HCT116 (cell line): Measurements from ENCODE around the gene PSTPIP2. TPM values are rescaled to one million over a fixed set of nuclear protein-coding genes. Genes with fewer than 3 reads are reported as not detected.

Experiments
- ATAC-seq: fragments of 200-7000 bp; cut with Tn5 transposase; 2 replicates; pipeline ENCODE4 v1.9.1; 2020; ENCODE audit warnings: mild to moderate bottlenecking, moderate library complexity
- BruUV-seq: library from RNA; stranded (reverse); fragments of 400-500 nt; replicated peaks from 2 replicates; lab custom pipeline; 2021; lab: Mats Ljungman, UMichigan
- CTCF ChIA-PET: fragments of 300-600 bp; sonication (Branson Sonifier 250); formaldehyde crosslinking; loops from one replicate; lab custom pipeline; 2021; ENCODE audit warnings: antibody characterized with exemption; lab: Charles Lee
- POLR2A ChIA-PET: fragments of 300-600, 350-600 bp; sonication (Branson Sonifier 250); formaldehyde crosslinking; loops from one replicate; lab custom pipeline; 2021; ENCODE audit warnings: antibody characterized with exemption; lab: Charles Lee
- RAD21 ChIA-PET, 2 experiments: fragments of 300-600 bp; sonication (Branson Sonifier 250); formaldehyde crosslinking; loops; one replicate each; lab custom pipeline; 2023; ENCODE audit warnings: low total read pairs in 2 of 2; ENCODE audit not compliant: uncharacterized antibody in 2 of 2, unreplicated experiment in 2 of 2, low non-redundant PET in 1 of 2; lab: Charles Lee
- DNase-seq: peaks from one replicate; pipeline ENCODE4 v3.0.0-alpha.2; 2010; ENCODE audit warnings: low read depth, low spot score
- H2AFZ ChIP-seq: fragments of 200-600 bp; shearing (Covaris generic), sonication (generic); 2 replicates; pipeline ENCODE4 v1.6.1; 2017; ENCODE audit warnings: low read depth, mixed run types, mixed read lengths, antibody characterized with exemption, low read length; ENCODE audit not compliant: poor library complexity, severe bottlenecking
- H3K27ac ChIP-seq: 2 replicates; pipeline ENCODE4 v1.5.1; 2012; ENCODE audit warnings: low read depth, low read length
- H3K27me3 ChIP-seq: fragments of 200-600 bp; sonication (generic); 2 replicates; pipeline ENCODE4 v1.6.1; 2016; ENCODE audit warnings: mixed run types, low read length, mixed read lengths; ENCODE audit not compliant: insufficient read depth
- H3K36me3 ChIP-seq, 2 experiments: fragments of 200-500 bp in 1 of 2; fragments of 200-600 bp in 1 of 2; sonication (Bioruptor generic) in 1 of 2; sonication (generic) in 1 of 2; 2 replicates each; pipeline versions ENCODE4 v1.5.1 to v1.6.1; 2014 to 2016; ENCODE audit warnings: low read length in 2 of 2, inconsistent platforms in 1 of 2, mixed read lengths in 1 of 2, mixed run types in 1 of 2; ENCODE audit not compliant: insufficient read depth in 2 of 2, control insufficient read depth in 1 of 2
- H3K4me1 ChIP-seq, 2 experiments: fragments of 200-600 bp in 1 of 2; sonication (generic) in 1 of 2; 2 replicates each; pipeline versions ENCODE4 v1.5.1 to v1.6.1; 2012 to 2017; ENCODE audit warnings: low read length in 2 of 2, inconsistent platforms in 1 of 2, mild to moderate bottlenecking in 1 of 2, mixed read lengths in 1 of 2, mixed run types in 1 of 2, moderate library complexity in 1 of 2; ENCODE audit not compliant: insufficient read depth in 2 of 2, control insufficient read depth in 1 of 2
- H3K4me2 ChIP-seq: fragments of 200-600 bp; sonication (generic); 2 replicates; pipeline ENCODE4 v1.6.1; 2017; ENCODE audit warnings: mixed run types, low read length, mixed read lengths
- H3K4me3 ChIP-seq, 2 experiments: fragments of 200-600 bp in 1 of 2; sonication (generic) in 1 of 2; replicated peaks in 1 of 2; 2 replicates each; pipeline ENCODE4 v1.5.1; 2011 to 2016; ENCODE audit warnings: low read length in 2 of 2, control low read depth in 1 of 2, low read depth in 1 of 2, mild to moderate bottlenecking in 1 of 2, mixed read lengths in 1 of 2, mixed run types in 1 of 2
- H3K79me2 ChIP-seq: fragments of 200-600 bp; sonication (generic); 2 replicates; pipeline ENCODE4 v1.6.1; 2017; ENCODE audit warnings: mild to moderate bottlenecking, mixed run types, low read length, moderate library complexity, mixed read lengths; ENCODE audit not compliant: insufficient read depth
- H3K9ac ChIP-seq: fragments of 200-600 bp; sonication (generic); 2 replicates; pipeline ENCODE4 v1.6.1; 2016; ENCODE audit warnings: low read length, mixed read lengths
- H3K9me2 ChIP-seq: fragments of 200-600 bp; sonication (generic), shearing (Covaris generic); 2 replicates; pipeline ENCODE4 v1.6.1; 2017; ENCODE audit warnings: mixed run types, mild to moderate bottlenecking, moderate library complexity; ENCODE audit not compliant: insufficient read depth
- H3K9me3 ChIP-seq, 2 experiments: fragments of 200-500 bp in 1 of 2; fragments of 200-600 bp in 1 of 2; sonication (Bioruptor generic) in 1 of 2; sonication (generic) in 1 of 2; 2 replicates each; pipeline ENCODE4 v1.6.1; 2014 to 2017; ENCODE audit warnings: low read length in 2 of 2, mixed read lengths in 2 of 2, inconsistent platforms in 1 of 2, low read depth in 1 of 2, mild to moderate bottlenecking in 1 of 2, mixed run types in 1 of 2, moderate library complexity in 1 of 2; ENCODE audit not compliant: control insufficient read depth in 1 of 2, insufficient read depth in 1 of 2
- H4K20me1 ChIP-seq: fragments of 200-600 bp; sonication (generic), shearing (Covaris generic); 2 replicates; pipeline ENCODE4 v1.6.1; 2017; ENCODE audit warnings: mixed run types, mild to moderate bottlenecking, moderate library complexity; ENCODE audit not compliant: insufficient read depth
- EGR1 ChIP-seq: IDR thresholded peaks from 2 replicates; pipeline ENCODE4 v1.6.1; 2012; ENCODE audit warnings: low read depth
- EZH2phosphoT487 ChIP-seq: fragments of 200-600 bp; IDR thresholded peaks from 2 replicates; pipeline ENCODE4 v1.6.1; 2018; ENCODE audit warnings: antibody characterized with exemption, borderline replicate concordance
- JUND ChIP-seq: IDR thresholded peaks from 2 replicates; pipeline ENCODE4 v1.6.1; 2012
- POLR2AphosphoS5 ChIP-seq: IDR thresholded peaks from 2 replicates; pipeline ENCODE4 v1.6.1; 2011; ENCODE audit warnings: mild to moderate bottlenecking, low read depth, low read length, moderate library complexity
- RAD21 ChIP-seq: IDR thresholded peaks from 2 replicates; pipeline ENCODE4 v1.6.1; 2012; ENCODE audit warnings: low read depth, mild to moderate bottlenecking
- SRF ChIP-seq: IDR thresholded peaks from 2 replicates; pipeline ENCODE4 v1.6.1; 2012; ENCODE audit warnings: low read depth
- TCF7L2 ChIP-seq: IDR thresholded peaks from 2 replicates; pipeline ENCODE4 v1.7.0; 2011; ENCODE audit warnings: borderline replicate concordance, inconsistent platforms; ENCODE audit not compliant: insufficient read depth, insufficient read length; ENCODE audit errors: extremely low read depth
- intact Hi-C: fragments of 100-400 bp; cut with micrococcal nuclease; formaldehyde crosslinking; loops from 2 replicates; pipeline ENCODE4 v1.10.0; 2022
- total RNA-seq: library from RNA; stranded (reverse); gene quantifications from one replicate; pipeline ENCODE4 v1.2.1, GENCODE V29; 2021; ENCODE audit not compliant: unreplicated experiment
- TF ChIP-seq, protein P1 (sequence below): IDR thresholded peaks from 2 replicates; pipeline ENCODE4 v1.6.1; 2012
- TF ChIP-seq, protein P2 (sequence below), 3 experiments: fragments of 200-600 bp in 1 of 3; sonication (generic) in 1 of 3; IDR thresholded peaks in 2 of 3; conservative IDR thresholded peaks in 1 of 3; 2 replicates each; pipeline ENCODE4 v1.5.1; 2012 to 2017; ENCODE audit warnings: low read depth in 2 of 3, low read length in 2 of 3, antibody characterized with exemption in 1 of 3, borderline replicate concordance in 1 of 3, control low read depth in 1 of 3, mild to moderate bottlenecking in 1 of 3, mixed read lengths in 1 of 3, mixed run types in 1 of 3, moderate library complexity in 1 of 3; ENCODE audit not compliant: insufficient read depth in 1 of 3
- TF ChIP-seq, protein P3 (sequence below): IDR thresholded peaks from 2 replicates; pipeline ENCODE4 v1.6.1; 2011; ENCODE audit warnings: mild to moderate bottlenecking, low read length, moderate library complexity; ENCODE audit not compliant: insufficient replicate concordance; ENCODE audit errors: extremely low read depth

The PSTPIP2 gene
- total RNA-seq, 1 experiment from 2014 or later, result 20.0 TPM

DNA sequence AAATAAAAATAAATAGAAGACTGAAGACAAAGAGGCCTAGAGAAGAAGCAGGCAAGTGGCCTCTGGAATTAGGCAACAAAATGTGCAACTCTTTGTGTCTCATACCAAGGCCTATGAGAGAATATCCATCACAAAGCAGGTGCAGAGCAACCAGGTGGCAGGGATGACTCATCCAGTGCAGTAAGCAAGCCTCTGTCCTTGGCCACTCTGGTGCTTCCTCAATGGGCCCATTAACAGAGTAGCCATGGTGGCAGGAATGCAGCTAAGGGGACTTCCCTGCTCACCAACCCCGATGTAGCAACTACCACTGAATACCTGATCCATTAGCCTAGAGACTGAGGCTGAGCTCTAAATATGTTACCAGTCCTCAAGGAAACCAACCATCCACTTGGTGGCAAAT is 94.0 kb downstream of the PSTPIP2 start:
- RAD21 ChIA-PET, result no interaction called here
- TF ChIP-seq, protein P1, sequence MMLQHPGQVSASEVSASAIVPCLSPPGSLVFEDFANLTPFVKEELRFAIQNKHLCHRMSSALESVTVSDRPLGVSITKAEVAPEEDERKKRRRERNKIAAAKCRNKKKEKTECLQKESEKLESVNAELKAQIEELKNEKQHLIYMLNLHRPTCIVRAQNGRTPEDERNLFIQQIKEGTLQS, result no peak
- TF ChIP-seq, protein P2, sequence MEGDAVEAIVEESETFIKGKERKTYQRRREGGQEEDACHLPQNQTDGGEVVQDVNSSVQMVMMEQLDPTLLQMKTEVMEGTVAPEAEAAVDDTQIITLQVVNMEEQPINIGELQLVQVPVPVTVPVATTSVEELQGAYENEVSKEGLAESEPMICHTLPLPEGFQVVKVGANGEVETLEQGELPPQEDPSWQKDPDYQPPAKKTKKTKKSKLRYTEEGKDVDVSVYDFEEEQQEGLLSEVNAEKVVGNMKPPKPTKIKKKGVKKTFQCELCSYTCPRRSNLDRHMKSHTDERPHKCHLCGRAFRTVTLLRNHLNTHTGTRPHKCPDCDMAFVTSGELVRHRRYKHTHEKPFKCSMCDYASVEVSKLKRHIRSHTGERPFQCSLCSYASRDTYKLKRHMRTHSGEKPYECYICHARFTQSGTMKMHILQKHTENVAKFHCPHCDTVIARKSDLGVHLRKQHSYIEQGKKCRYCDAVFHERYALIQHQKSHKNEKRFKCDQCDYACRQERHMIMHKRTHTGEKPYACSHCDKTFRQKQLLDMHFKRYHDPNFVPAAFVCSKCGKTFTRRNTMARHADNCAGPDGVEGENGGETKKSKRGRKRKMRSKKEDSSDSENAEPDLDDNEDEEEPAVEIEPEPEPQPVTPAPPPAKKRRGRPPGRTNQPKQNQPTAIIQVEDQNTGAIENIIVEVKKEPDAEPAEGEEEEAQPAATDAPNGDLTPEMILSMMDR (IDR thresholded peaks at IDR 0.05 in 2 of 3, conservative IDR thresholded peaks at IDR 0.05 in 1 of 3; ENCODE audit: borderline replicate concordance in 1 of 3, insufficient read depth in 1 of 3, low read depth in 2 of 3, low read length in 2 of 3), result no peak
- TF ChIP-seq SRF (no peak), TCF7L2 (no peak), RAD21 (no peak), POLR2AphosphoS5 (no peak), EGR1 (no peak), EZH2phosphoT487 (no peak), JUND (no peak)
- TF ChIP-seq, protein P3, sequence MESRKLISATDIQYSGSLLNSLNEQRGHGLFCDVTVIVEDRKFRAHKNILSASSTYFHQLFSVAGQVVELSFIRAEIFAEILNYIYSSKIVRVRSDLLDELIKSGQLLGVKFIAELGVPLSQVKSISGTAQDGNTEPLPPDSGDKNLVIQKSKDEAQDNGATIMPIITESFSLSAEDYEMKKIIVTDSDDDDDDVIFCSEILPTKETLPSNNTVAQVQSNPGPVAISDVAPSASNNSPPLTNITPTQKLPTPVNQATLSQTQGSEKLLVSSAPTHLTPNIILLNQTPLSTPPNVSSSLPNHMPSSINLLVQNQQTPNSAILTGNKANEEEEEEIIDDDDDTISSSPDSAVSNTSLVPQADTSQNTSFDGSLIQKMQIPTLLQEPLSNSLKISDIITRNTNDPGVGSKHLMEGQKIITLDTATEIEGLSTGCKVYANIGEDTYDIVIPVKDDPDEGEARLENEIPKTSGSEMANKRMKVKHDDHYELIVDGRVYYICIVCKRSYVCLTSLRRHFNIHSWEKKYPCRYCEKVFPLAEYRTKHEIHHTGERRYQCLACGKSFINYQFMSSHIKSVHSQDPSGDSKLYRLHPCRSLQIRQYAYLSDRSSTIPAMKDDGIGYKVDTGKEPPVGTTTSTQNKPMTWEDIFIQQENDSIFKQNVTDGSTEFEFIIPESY, result no peak
- Histone ChIP-seq H3K4me2 (no peak overlapping the region), H3K27me3 (no peaks in the 10 kb centered on the region), H4K20me1 (no peaks in the 10 kb centered on the region), H2AFZ (no peak overlapping the region), H3K4me3 (no peak overlapping the region), H3K27ac (no peak overlapping the region), H3K36me3 (no peaks in the 10 kb centered on the region), H3K9me2 (no peaks in the 10 kb centered on the region), H3K4me1 (peaks cover 5 to 8% of the 10 kb centered on the region in 2 experiments; a peak in 3 of 4 replicates), H3K79me2 (no peaks in the 10 kb centered on the region), H3K9ac (no peak overlapping the region), H3K9me3 (no peaks in the 10 kb centered on the region)
- BruUV-seq, result no TSS peak
- CTCF ChIA-PET, result no interaction called here
- POLR2A ChIA-PET, result no interaction called here
- DNase-seq, result no peak
- intact Hi-C loops, result no loop called here
- no peak for ATAC-seq
